H1 (cell line): ENCODE measurements around the gene SNRNP200. TPM values are rescaled to one million over a fixed set of nuclear protein-coding genes. Genes with fewer than 3 reads are reported as not detected.

Experiments used
- CTCF ChIA-PET: fragments of 300-600 bp; sonication (Branson Sonifier 250); formaldehyde crosslinking; loops from one replicate; lab custom pipeline; 2021; ENCODE audit not compliant: partially characterized antibody; lab: Charles Lee
- POLR2A ChIA-PET: fragments of 300-600 bp; sonication (Branson Sonifier 250); formaldehyde crosslinking; loops from one replicate; lab custom pipeline; 2021; ENCODE audit warnings: inconsistent platforms; ENCODE audit not compliant: partially characterized antibody; lab: Charles Lee
- DNase-seq, 2 experiments: peaks; one replicate each; pipeline versions ENCODE4 v3.0.0 to v3.0.0-alpha.2; 2010 to 2022; ENCODE audit warnings: low spot score in 2 of 2, low read depth in 1 of 2, mixed read lengths in 1 of 2
- FAIRE-seq: peaks from 2 replicates; lab custom pipeline; 2011; peaks lifted over from hg19 to GRCh38; lab: Jason Lieb, UNC
- H2AFZ ChIP-seq: 2 replicates; pipeline ENCODE4 v1.8.1; 2012; ENCODE audit warnings: low read length, inconsistent platforms
- H2AK5ac ChIP-seq: 2 replicates; pipeline ENCODE4 v1.6.1; 2013; ENCODE audit warnings: low read depth, low read length
- H2BK120ac ChIP-seq: replicated peaks from 2 replicates; pipeline ENCODE3; 2013; ENCODE audit warnings: low read depth, low read length, inconsistent platforms
- H2BK12ac ChIP-seq: 2 replicates; pipeline ENCODE4 v1.6.1; 2013; ENCODE audit warnings: low read depth, low read length
- H2BK15ac ChIP-seq: 2 replicates; pipeline ENCODE4 v1.6.1; 2013; ENCODE audit warnings: low read length
- H2BK20ac ChIP-seq: 2 replicates; pipeline ENCODE4 v1.6.1; 2013; ENCODE audit warnings: low read length
- H2BK5ac ChIP-seq: 2 replicates; pipeline ENCODE4 v1.6.1; 2013; ENCODE audit warnings: low read depth, low read length
- H3K14ac ChIP-seq: 2 replicates; pipeline ENCODE4 v1.6.1; 2013; ENCODE audit warnings: inconsistent platforms; ENCODE audit not compliant: insufficient read length
- H3K18ac ChIP-seq: 2 replicates; pipeline ENCODE4 v1.6.1; 2013; ENCODE audit warnings: low read length; ENCODE audit errors: extremely low read depth
- H3K23ac ChIP-seq: 2 replicates; pipeline ENCODE4 v1.6.1; 2013; ENCODE audit warnings: inconsistent platforms; ENCODE audit not compliant: insufficient read length
- H3K23me2 ChIP-seq: 2 replicates; pipeline ENCODE4 v1.6.1; 2013; ENCODE audit warnings: low read depth, low read length
- H3K27ac ChIP-seq: 2 replicates; pipeline ENCODE4 v1.6.1; 2011; ENCODE audit warnings: low read depth, low read length, inconsistent platforms
- H3K27me3 ChIP-seq, 4 experiments: replicated peaks in 1 of 4; 1 replicate in 1 of 4; 2 replicates in 3 of 4; pipeline versions ENCODE4 v1.6.1 to v1.8.1; 2011 to 2013; ENCODE audit warnings: low read length in 3 of 4, mild to moderate bottlenecking in 3 of 4, inconsistent platforms in 2 of 4, mixed read lengths in 2 of 4, moderate library complexity in 1 of 4; ENCODE audit not compliant: control insufficient read depth in 3 of 4, insufficient read depth in 3 of 4; ENCODE audit errors: extremely low read depth in 1 of 4
- H3K36me3 ChIP-seq, 4 experiments: 2 replicates each; pipeline versions ENCODE4 v1.6.1 to v1.8.1; 2011 to 2013; ENCODE audit warnings: mild to moderate bottlenecking in 4 of 4, low read length in 3 of 4, moderate library complexity in 2 of 4, control low read depth in 1 of 4, inconsistent platforms in 1 of 4; ENCODE audit not compliant: insufficient read depth in 4 of 4, control insufficient read depth in 2 of 4
- H3K4ac ChIP-seq: replicated peaks from 2 replicates; pipeline ENCODE3; 2013; ENCODE audit warnings: low read length, low read depth, mixed read lengths, inconsistent platforms; ENCODE audit not compliant: insufficient read length
- H3K4me1 ChIP-seq, 4 experiments: replicated peaks in 1 of 4; 1 replicate in 1 of 4; 2 replicates in 3 of 4; pipeline versions ENCODE4 v1.6.1 to v1.8.1; 2011 to 2013; ENCODE audit warnings: low read length in 3 of 4, inconsistent platforms in 2 of 4, mixed read lengths in 1 of 4; ENCODE audit not compliant: insufficient read depth in 4 of 4, control insufficient read depth in 3 of 4
- H3K4me2 ChIP-seq, 2 experiments: 2 replicates each; pipeline versions ENCODE4 v1.6.1 to v1.8.1; 2011 to 2013; ENCODE audit warnings: low read depth in 2 of 2, low read length in 2 of 2, control low read depth in 1 of 2, inconsistent platforms in 1 of 2, mild to moderate bottlenecking in 1 of 2; ENCODE audit not compliant: insufficient read depth in 1 of 2
- H3K4me3 ChIP-seq, 4 experiments: fragments of 200-600, 300-600 bp in 1 of 4; sonication (generic), shearing (Covaris generic), sonication (Bioruptor Twin) in 1 of 4; 2 replicates each; pipeline versions ENCODE4 v1.5.1 to v1.8.1; 2011 to 2016; ENCODE audit warnings: low read length in 4 of 4, low read depth in 3 of 4, control low read depth in 2 of 4, inconsistent platforms in 2 of 4, mild to moderate bottlenecking in 2 of 4, mixed read lengths in 1 of 4, moderate library complexity in 1 of 4; ENCODE audit not compliant: insufficient read depth in 2 of 4; ENCODE audit errors: extremely low read depth in 1 of 4
- H3K56ac ChIP-seq: replicated peaks from 2 replicates; pipeline ENCODE3; 2013; ENCODE audit warnings: low read depth, mild to moderate bottlenecking, mixed read lengths, low read length, inconsistent platforms; ENCODE audit not compliant: insufficient read length
- H3K79me1 ChIP-seq: 2 replicates; pipeline ENCODE4 v1.6.1; 2013; ENCODE audit warnings: low read depth, low read length, control low read depth
- H3K79me2 ChIP-seq, 2 experiments: 2 replicates each; pipeline versions ENCODE4 v1.6.1 to v1.8.1; 2012 to 2013; ENCODE audit warnings: low read length in 2 of 2, mild to moderate bottlenecking in 2 of 2, inconsistent platforms in 1 of 2; ENCODE audit not compliant: insufficient read depth in 2 of 2, control insufficient read depth in 1 of 2
- H3K9ac ChIP-seq, 4 experiments: replicated peaks in 1 of 4; 1 replicate in 1 of 4; 2 replicates in 3 of 4; pipeline versions ENCODE4 v1.6.1 to v1.8.1; 2011 to 2013; ENCODE audit warnings: low read depth in 3 of 4, low read length in 3 of 4, control low read depth in 2 of 4, mild to moderate bottlenecking in 2 of 4, moderate library complexity in 2 of 4, inconsistent platforms in 1 of 4; ENCODE audit errors: extremely low read depth in 1 of 4
- H3K9me3 ChIP-seq, 2 experiments: 2 replicates each; pipeline versions ENCODE4 v1.6.1 to v1.8.1; 2012 to 2013; ENCODE audit warnings: mild to moderate bottlenecking in 2 of 2, moderate library complexity in 2 of 2, control low read depth in 1 of 2, inconsistent platforms in 1 of 2, low read depth in 1 of 2, low read length in 1 of 2, mixed read lengths in 1 of 2; ENCODE audit not compliant: insufficient read depth in 2 of 2
- H4K20me1 ChIP-seq, 2 experiments: replicated peaks in 1 of 2; 2 replicates each; pipeline versions ENCODE3 to v1.8.1; 2011 to 2013; ENCODE audit warnings: inconsistent platforms in 2 of 2, low read length in 2 of 2, mild to moderate bottlenecking in 1 of 2; ENCODE audit not compliant: insufficient read depth in 2 of 2, control insufficient read depth in 1 of 2
- H4K5ac ChIP-seq: 2 replicates; pipeline ENCODE4 v1.6.1; 2013; ENCODE audit warnings: low read length, low read depth, mixed read lengths, inconsistent platforms; ENCODE audit not compliant: insufficient read length
- H4K8ac ChIP-seq: 2 replicates; pipeline ENCODE4 v1.8.0; 2013; ENCODE audit warnings: mild to moderate bottlenecking, moderate library complexity, low read length, inconsistent platforms; ENCODE audit not compliant: insufficient read depth; ENCODE audit errors: extremely low read depth
- H4K91ac ChIP-seq: replicated peaks from 2 replicates; pipeline ENCODE3; 2013; ENCODE audit warnings: low read length, mixed read lengths, inconsistent platforms; ENCODE audit not compliant: insufficient read length
- ATF3 ChIP-seq: IDR thresholded peaks from 2 replicates; pipeline ENCODE4 v1.6.1; 2011; ENCODE audit warnings: low read depth, mild to moderate bottlenecking, low read length; ENCODE audit not compliant: insufficient read depth
- CBX5 ChIP-seq: fragments of 300-800, 300-1000 bp; sonication (generic); IDR thresholded peaks from 2 replicates; pipeline ENCODE4 v1.7.1; 2016; ENCODE audit warnings: antibody characterized with exemption, low read length, low read depth
- CREB1 ChIP-seq: IDR thresholded peaks from 2 replicates; pipeline ENCODE4 v1.6.1; 2012; ENCODE audit warnings: inconsistent platforms
- EGR1 ChIP-seq: IDR thresholded peaks from 2 replicates; pipeline ENCODE4 v1.6.1; 2011; ENCODE audit warnings: low read depth, low read length, borderline replicate concordance
- GABPA ChIP-seq: IDR thresholded peaks from 2 replicates; pipeline ENCODE4 v1.6.1; 2011; ENCODE audit warnings: mild to moderate bottlenecking, low read length, moderate library complexity, borderline replicate concordance; ENCODE audit not compliant: insufficient read depth
- HDAC6 ChIP-seq: IDR thresholded peaks from one replicate; pipeline ENCODE4 v1.7.1; 2012; ENCODE audit warnings: low read depth, mild to moderate bottlenecking, inconsistent platforms, low read length, moderate library complexity
- JUND ChIP-seq: IDR thresholded peaks from 2 replicates; pipeline ENCODE4 v1.6.1; 2011; ENCODE audit warnings: mild to moderate bottlenecking, improper control_type of control experiment, low read length
- POU5F1 ChIP-seq: IDR thresholded peaks from 2 replicates; pipeline ENCODE4 v1.6.1; 2011; ENCODE audit warnings: low read depth, mild to moderate bottlenecking, low read length, moderate library complexity
- RXRA ChIP-seq: IDR thresholded peaks from 2 replicates; pipeline ENCODE4 v1.6.1; 2011; ENCODE audit warnings: low read depth, mild to moderate bottlenecking, low read length, moderate library complexity; ENCODE audit not compliant: insufficient read depth
- SAP30 ChIP-seq: fragments of 300-600 bp; sonication (generic); IDR thresholded peaks from 2 replicates; pipeline ENCODE4 v1.7.1; 2012; ENCODE audit warnings: low read length, moderate library complexity, mild to moderate bottlenecking, inconsistent platforms; ENCODE audit not compliant: insufficient read depth, insufficient replicate concordance
- SIN3A ChIP-seq, 2 experiments: IDR thresholded peaks in 1 of 2; conservative IDR thresholded peaks in 1 of 2; 2 replicates each; pipeline ENCODE4 v1.6.1; 2011 to 2012; ENCODE audit warnings: low read length in 2 of 2, improper control_type of control experiment in 1 of 2, low read depth in 1 of 2, mild to moderate bottlenecking in 1 of 2
- SIX5 ChIP-seq: IDR thresholded peaks from 2 replicates; pipeline ENCODE4 v1.6.1; 2011; ENCODE audit warnings: mild to moderate bottlenecking, low read depth, low read length
- SP4 ChIP-seq: IDR thresholded peaks from 2 replicates; pipeline ENCODE4 v1.6.1; 2012; ENCODE audit warnings: low read length, inconsistent platforms
- TBP ChIP-seq: IDR thresholded peaks from 2 replicates; pipeline ENCODE4 v1.6.1; 2011; ENCODE audit warnings: low read depth, low read length, improper control_type of control experiment
- YY1 ChIP-seq: IDR thresholded peaks from 2 replicates; pipeline ENCODE4 v1.6.1; 2011; ENCODE audit warnings: low read depth, mild to moderate bottlenecking, low read length
- WGBS, 2 experiments: shearing (Covaris generic) in 1 of 2; methylation state at CpG; one replicate each; pipeline versions ENCODE4 v1.1.6 to v1.1.7; 2013 to 2015; ENCODE audit warnings: low lambda C conversion rate in 2 of 2, mixed read lengths in 2 of 2, inconsistent platforms in 1 of 2, low coverage in 1 of 2, missing lambda C conversion rate in 1 of 2; ENCODE audit not compliant: insufficient replicate concordance in 2 of 2, insufficient coverage in 1 of 2, insufficient read length in 1 of 2; ENCODE audit errors: extremely low coverage in 1 of 2, missing lambda C conversion rate in 1 of 2; 5-methylcytosine and 5-hydroxymethylcytosine counted together
- polyA plus RNA-seq, 7 experiments: library from polyadenylated mRNA; depleted of rRNA in 3 of 7; stranded (reverse) in 5 of 7; unstranded in 2 of 7; fragments of >200 nt in 5 of 7; fragments of 200-250 nt in 2 of 7; gene quantifications; 1 replicate in 5 of 7; 2 replicates in 1 of 7; 4 replicates in 1 of 7; pipeline versions ENCODE4 v1.2.1 to v1.2.3, GENCODE V29; 2011 to 2013; ENCODE audit warnings: missing spikeins in 2 of 7, mixed read lengths in 2 of 7
- total RNA-seq: library from RNA; stranded (reverse); fragmentation: NEBNext Ultra II Directional; extraction: Animal tissue kit (Norgen Biotek cat#: 25700); gene quantifications from 2 replicates; pipeline ENCODE4 v1.2.1, GENCODE V29; 2021

Gene SNRNP200
- total and polyA plus RNA-seq, 2 of the 8 experiments (the other 6 are each of a cell fraction or from before 2014, with no cell fraction given) = 190 to 289 TPM

- Histone ChIP-seq H3K14ac (no peak overlapping the region), H4K8ac (no peak overlapping the region), H4K5ac (no peak overlapping the region), H2BK12ac (no peak overlapping the region), H3K4me1 (peaks cover 0 to 3% (median 0%) of the 10 kb centered on the region in 4 experiments; a peak in 1 of 7 replicates), H2AK5ac (no peak overlapping the region), H3K4me2 (no peak overlapping the region), H3K4me3 (no peak overlapping the region), H3K9me3 (no peaks in the 10 kb centered on the region), H3K79me1 (no peaks in the 10 kb centered on the region), H2BK120ac (no peak overlapping the region), H3K18ac (no peak overlapping the region), H2BK5ac (no peak overlapping the region), H3K23me2 (no peaks in the 10 kb centered on the region), H3K27ac (no peak overlapping the region), H3K79me2 (no peaks in the 10 kb centered on the region), H3K4ac (no peak overlapping the region), H4K20me1 (no peaks in the 10 kb centered on the region), H3K9ac (no peak overlapping the region), H2BK20ac (no peak overlapping the region), H3K56ac (no peak overlapping the region), H3K23ac (no peak overlapping the region), H2BK15ac (no peak overlapping the region), H3K27me3 (no peaks in the 10 kb centered on the region), H3K36me3 (no peaks in the 10 kb centered on the region), H4K91ac (no peak overlapping the region), H2AFZ (no peak overlapping the region)
- CTCF ChIA-PET = interaction anchor here (0.6 to 4.7 kb wide), 10 partner anchors 9 to 100 kb away, joined by 3 to 43 read pairs (median 4); partner anchors contain the start of gene ASTL
- 97% methylated on average over 3 of the region's 3 CpGs; no CpG with 5 or more reads in 1 of the 2 experiments for WGBS, 2 experiments
- FAIRE-seq (no peak), DNase-seq (no peak)
- POLR2A ChIA-PET = interaction anchor here (1.1 to 1.8 kb wide), 2 partner anchors 11 to 30 kb away, joined by 3 to 5 read pairs; partner anchors contain the start of gene STARD7
- TF ChIP-seq SIN3A (conservative IDR thresholded peaks at IDR 0.05 in 1 of 2, IDR thresholded peaks at IDR 0.05 in 1 of 2; ENCODE audit: low read depth in 1 of 2, low read length in 2 of 2) (no peak), CREB1 (no peak), GABPA (no peak), POU5F1 (no peak), JUND (no peak), CBX5 (no peak), ATF3 (no peak), SAP30 (no peak), RXRA (no peak), YY1 (no peak), EGR1 (no peak), HDAC6 (no peak), SIX5 (no peak), SP4 (no peak), TBP (no peak)
Observed at GRCh38 chr2:96238266-96238665, 67.1 kb downstream of the SNRNP200 start.
